LNCaP clone FGC (cell line): ENCODE results near the gene ZNF48.
"Not testable (repeated sequence)": the region's sequence is repeated elsewhere in the genome, so short reads cannot be mapped to it uniquely, and the experiment has no call there.

ENCODE experiments used
- DNase-seq: peaks from one replicate; pipeline ENCODE4 v3.0.0-alpha.2; 2011; ENCODE audit warnings: low read depth
- H3K4me3 ChIP-seq: 2 replicates; pipeline ENCODE4 v1.5.1; 2011; ENCODE audit warnings: mild to moderate bottlenecking, low read depth, low read length, control low read depth
- TF ChIP-seq, protein P1 (sequence below): IDR thresholded peaks from 2 replicates; pipeline ENCODE4 v1.5.1; 2012; ENCODE audit warnings: mild to moderate bottlenecking; ENCODE audit not compliant: control insufficient read depth, insufficient read depth; ENCODE audit errors: extremely low read depth

ZNF48 gene

DNA sequence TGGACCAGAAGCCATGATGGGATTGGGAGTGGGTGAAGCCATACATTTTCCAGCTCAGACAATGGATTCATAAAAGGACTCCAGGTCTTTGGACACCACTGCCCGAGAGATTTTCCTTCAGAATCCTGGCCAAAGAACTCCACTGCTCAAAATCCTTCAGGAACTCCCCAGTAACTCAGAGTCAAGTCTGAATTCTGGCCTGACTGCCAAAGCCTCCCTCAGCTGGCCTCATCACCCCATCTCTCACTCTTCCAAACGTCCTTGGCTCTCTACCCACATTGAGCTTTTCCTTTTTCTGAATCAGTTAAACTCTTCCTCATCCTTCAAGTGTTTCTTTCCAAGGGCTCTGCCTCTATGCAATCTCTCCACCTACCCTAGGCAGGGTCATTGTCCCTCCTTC lies 11.7 kb upstream of the ZNF48 start:
- TF ChIP-seq, protein P1, sequence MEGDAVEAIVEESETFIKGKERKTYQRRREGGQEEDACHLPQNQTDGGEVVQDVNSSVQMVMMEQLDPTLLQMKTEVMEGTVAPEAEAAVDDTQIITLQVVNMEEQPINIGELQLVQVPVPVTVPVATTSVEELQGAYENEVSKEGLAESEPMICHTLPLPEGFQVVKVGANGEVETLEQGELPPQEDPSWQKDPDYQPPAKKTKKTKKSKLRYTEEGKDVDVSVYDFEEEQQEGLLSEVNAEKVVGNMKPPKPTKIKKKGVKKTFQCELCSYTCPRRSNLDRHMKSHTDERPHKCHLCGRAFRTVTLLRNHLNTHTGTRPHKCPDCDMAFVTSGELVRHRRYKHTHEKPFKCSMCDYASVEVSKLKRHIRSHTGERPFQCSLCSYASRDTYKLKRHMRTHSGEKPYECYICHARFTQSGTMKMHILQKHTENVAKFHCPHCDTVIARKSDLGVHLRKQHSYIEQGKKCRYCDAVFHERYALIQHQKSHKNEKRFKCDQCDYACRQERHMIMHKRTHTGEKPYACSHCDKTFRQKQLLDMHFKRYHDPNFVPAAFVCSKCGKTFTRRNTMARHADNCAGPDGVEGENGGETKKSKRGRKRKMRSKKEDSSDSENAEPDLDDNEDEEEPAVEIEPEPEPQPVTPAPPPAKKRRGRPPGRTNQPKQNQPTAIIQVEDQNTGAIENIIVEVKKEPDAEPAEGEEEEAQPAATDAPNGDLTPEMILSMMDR, result no peak
- H3K4me3 ChIP-seq, result no peak overlapping the region
- DNase-seq, result no peak

DNA sequence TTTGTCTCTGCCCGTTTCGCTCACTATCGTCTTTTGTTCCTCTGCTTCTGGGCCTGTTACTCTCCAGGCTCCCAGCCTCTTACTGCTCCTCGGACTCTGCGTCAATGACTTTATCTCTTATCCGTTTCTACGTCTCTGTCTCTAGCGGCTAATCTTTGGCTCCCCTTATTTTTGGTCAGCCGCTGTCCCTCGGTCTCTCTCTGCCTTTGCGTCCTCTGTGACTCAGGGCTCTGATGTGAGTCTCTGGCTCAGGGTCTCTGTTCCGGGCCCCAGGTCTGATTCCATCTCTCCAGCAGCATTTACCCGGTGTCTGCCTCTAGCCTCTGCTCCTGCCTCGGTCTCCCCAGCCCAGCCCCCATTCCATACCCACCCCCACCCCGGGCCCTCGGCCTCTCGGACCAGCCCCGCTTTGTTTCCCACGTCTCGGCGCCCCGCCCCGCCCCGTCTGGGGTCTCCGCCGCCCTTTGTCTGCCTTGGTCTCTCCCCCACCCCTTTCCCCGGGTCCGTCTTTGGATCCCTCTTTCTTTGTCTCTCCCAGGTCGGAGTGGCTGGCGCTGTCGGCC lies 547 bp upstream of the ZNF48 start:
- H3K4me3 ChIP-seq, result peak overlapping the region; percentile 60
- no peak for DNase-seq
- TF ChIP-seq, protein P1, result no peak

DNA sequence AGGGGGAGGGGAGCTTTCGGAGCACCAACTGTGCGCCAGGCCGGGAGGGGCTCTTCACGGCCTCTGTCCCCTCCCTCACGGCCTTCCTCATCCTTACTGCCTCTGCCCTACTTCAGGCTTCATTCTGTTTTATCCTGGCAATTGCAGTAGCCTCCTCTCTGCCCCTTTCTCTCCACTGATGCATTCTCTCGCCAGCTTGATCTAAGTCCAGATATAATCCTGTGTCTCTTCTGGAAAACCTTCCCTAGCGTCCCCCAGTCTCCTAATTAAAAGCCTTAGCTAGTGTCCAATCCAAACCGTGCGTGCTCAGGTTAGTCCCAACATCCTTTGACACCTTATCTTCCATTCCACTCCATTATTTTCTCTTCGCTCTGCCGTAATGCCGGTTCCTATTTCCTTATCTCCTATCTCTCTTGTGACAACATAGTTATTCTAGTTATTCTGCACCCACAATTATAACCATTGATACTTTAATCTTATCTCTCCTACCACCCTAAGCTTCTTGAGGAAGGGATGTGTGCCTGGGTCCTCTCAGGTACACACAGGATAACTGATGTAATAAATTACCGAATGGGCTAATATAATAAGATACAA lies 869 bp downstream of the ZNF48 start:
- TF ChIP-seq, protein P1, result no peak
- no peak for DNase-seq
- peak overlapping the region; percentile 60 for H3K4me3 ChIP-seq

DNA sequence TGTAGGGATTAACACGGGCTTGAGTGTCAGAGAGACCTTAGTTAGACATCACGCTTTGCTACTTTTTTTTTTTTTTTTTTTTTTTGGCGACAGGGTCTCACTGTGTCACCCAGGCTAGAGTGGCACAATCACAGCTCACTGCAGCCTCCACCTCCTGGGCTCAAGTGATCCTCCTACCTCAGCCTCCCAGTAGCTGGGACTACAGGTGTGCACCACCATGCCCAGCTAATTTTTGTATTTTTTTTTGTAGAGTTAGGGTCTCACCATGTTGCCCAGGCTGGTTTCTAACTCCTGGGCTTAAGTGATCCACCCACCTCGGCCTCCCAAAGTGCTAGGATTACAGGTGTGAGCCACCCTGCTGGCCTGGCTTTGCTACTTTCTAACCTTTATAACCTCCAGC lies 1.4 kb downstream of the ZNF48 start:
- H3K4me3 ChIP-seq, result peak overlapping the region; percentile 60
- DNase-seq, result not testable (repeated sequence)

DNA sequence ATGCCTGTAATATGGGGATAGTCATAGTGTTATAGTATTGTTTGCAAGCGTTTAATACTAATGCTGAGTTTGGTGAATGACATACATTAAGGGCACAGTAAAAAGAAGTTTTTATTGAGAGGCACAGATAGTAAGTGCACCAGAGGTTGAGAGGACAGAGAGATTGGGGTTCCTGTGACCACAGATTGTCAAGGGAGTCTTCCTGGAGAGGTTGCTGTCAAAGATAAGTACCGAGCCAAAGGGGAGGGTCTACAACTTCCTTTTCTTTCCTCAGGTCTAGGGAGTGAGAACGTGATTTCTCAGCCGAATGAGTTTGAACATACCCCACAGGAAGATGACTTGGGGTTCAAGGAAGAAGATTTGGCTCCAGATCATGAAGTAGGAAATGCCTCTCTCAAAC lies 1.8 kb downstream of the ZNF48 start:
- TF ChIP-seq, protein P1, result no peak
- no peak for DNase-seq
- H3K4me3 ChIP-seq, result peak overlapping the region; percentile 60; the same call in 1 of the 2 replicates

DNA sequence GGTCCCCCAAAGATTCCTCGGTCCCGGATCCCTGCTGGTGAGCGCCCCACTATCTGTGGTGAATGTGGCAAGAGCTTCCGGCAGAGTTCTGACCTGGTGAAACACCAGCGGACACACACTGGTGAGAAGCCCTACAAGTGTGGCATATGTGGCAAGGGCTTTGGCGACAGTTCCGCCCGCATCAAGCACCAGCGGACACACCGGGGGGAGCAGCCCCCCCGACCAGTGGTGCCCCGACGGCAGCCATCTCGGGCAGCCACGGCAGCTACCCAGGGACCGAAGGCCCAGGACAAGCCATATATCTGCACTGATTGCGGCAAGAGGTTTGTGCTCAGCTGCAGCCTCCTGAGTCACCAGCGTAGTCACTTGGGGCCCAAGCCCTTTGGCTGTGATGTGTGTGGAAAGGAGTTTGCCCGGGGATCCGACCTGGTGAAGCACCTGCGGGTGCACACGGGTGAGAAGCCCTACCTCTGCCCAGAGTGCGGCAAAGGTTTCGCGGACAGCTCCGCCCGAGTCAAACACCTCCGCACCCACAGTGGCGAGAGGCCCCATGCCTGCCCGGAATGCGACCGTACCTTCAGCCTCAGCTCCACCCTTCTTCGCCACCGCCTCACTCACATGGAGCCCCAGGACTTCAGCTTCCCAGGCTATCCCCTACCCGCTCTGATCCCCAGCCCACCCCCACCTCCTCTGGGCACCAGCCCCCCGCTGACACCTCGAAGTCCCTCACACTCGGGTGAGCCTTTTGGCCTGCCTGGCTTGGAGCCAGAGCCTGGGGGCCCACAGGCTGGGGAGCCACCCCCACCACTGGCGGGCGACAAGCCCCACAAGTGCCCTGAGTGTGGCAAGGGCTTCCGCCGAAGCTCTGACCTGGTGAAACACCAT lies 2.8 kb downstream of the ZNF48 start:
- TF ChIP-seq, protein P1, result no peak
- H3K4me3 ChIP-seq, result no peak overlapping the region
- DNase-seq, result no peak

DNA sequence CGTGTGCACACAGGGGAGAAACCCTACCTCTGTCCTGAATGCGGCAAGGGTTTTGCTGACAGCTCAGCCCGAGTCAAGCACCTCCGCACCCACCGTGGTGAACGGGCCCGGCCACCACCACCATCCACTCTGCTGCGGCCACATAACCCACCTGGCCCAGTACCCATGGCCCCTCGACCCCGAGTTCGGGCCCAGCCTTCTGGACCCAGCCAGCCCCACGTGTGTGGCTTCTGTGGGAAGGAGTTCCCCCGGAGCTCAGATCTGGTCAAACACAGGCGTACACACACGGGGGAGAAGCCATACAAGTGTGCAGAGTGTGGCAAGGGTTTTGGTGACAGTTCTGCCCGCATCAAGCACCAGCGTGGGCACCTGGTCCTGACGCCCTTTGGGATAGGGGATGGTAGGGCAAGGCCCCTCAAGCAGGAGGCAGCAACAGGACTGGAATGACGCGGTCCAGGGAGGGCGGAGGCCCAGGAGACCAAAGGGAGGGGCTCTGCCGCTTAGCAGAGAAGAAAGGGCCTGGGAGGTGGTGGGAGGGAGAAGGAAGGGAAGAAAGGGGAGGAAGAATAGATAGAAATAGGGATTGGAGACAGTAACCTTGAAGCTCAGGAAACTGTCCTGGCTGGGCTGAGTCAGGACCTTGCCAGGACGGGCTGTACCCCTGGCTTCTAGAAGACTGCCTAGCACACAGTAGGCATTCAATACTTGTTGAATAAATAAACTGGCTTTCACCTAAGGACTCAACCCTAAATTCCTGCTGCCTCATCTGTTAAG lies 3.6 kb downstream of the ZNF48 start:
- no peak overlapping the region for H3K4me3 ChIP-seq
- TF ChIP-seq, protein P1, result no peak
- no peak for DNase-seq
